Adrenal gland (tissue), 5 donors: ENCODE data around the gene PRRC2B.

Experiments
- CTCF ChIP-seq, 6 experiments: fragments of 450-650 bp in 4 of 6; fragments of 200-600 bp in 2 of 6; sonication (generic) in 1 of 6; IDR thresholded peaks; 1 replicate in 5 of 6; 2 replicates in 1 of 6; pipeline versions ENCODE4 v1.5.1 to v1.8.0; 2016 to 2021; ENCODE audit warnings: antibody characterized with exemption in 6 of 6, mild to moderate bottlenecking in 2 of 6, moderate library complexity in 1 of 6
- POLR2A ChIP-seq, 2 donors: fragments of 450-650 bp; IDR thresholded peaks; one replicate each; pipeline ENCODE4 v1.6.1; 2017; ENCODE audit warnings: antibody characterized with exemption in 2 of 2, mild to moderate bottlenecking in 2 of 2, moderate library complexity in 1 of 2
- donor health status: DM: no; HTN: no; CAD: no.

- no peak for TF ChIP-seq CTCF (IDR thresholded peaks at IDR 0.05)
- no peak for TF ChIP-seq POLR2A (IDR thresholded peaks at IDR 0.05)
Observed at GRCh38 chr9:131410044-131410491, 16.2 kb downstream of the PRRC2B start.
